Fibroblast of skin of right biceps (primary cell): ENCODE measurements around the gene FOXL1.

Source experiments
- DNase-seq: peaks from one replicate; pipeline ENCODE4 v3.0.0-alpha.2; 2013

Gene FOXL1

DNA sequence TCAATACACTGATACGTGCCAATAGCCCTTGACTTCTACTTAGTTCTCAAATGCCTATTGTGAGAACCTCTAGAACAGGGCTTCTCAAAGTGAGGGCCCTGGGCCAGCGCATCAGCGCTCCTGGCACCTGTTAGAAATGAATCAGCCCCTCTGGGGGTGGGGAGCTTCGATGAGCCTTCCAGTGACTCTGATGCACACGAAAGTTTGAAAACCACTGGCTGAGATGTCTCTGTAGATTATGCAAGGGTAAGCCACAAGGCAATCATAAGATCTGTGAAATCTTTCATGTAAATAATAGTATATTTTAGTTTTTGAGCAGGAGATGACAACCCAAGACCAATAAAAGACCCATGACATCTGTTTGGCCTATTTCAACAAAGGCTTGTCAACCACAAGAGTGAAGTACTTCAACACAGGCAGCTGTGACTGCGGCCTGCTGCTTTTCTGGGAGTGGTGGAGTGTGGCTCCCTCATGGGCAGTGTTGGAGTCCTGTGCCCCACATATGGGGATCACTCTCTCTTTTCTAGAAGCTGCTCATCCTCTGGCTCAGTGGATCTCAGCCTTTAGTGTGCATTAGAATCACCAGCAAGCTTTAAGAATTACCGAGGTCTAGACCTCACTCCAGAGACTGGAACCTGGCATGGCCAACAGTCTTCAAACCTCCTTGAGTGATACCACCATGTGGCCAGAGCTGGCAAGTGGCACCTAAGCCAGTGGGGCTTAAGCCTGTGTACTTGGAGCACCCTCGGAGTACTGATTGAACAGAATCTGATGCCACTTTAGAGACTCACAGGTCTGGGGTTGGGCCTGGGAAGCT lies 29.1 kb upstream of the FOXL1 start:
- no peak for DNase-seq

DNA sequence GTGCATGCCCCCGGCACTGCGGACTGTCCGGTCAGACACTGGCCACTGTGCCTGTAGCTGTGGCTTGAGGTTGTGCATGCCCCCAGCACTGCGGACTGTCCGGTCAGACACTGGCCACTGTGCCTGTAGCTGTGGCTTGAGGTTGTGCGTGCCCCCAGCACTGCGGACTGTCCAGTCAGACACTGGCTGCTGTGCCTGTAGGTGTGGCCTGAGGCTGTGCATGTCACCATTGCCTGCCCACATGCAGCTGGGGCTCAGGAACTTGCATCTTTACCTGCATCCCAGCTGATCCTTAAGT lies 28.5 kb upstream of the FOXL1 start:
- DNase-seq: no peak

DNA sequence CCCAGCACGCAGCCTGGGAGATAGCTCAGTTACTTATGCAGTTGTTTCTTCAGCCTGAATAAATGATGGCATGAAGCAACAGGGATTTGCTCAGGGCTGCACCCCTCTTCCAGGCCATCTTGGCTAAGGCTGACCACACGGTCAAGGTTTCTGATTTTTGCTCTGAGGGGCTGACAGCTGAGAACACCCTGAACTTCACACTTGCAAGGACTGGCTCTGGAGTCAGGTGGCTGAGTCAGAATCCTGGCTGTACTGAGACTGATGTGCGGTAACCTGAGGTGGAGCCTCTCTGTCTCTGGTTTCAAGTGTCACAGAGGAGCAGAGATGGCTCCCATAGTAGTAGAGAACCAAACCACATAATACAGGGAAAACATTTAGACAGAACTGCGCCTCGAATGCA lies 28.1 kb upstream of the FOXL1 start:
- DNase-seq: no peak

DNA sequence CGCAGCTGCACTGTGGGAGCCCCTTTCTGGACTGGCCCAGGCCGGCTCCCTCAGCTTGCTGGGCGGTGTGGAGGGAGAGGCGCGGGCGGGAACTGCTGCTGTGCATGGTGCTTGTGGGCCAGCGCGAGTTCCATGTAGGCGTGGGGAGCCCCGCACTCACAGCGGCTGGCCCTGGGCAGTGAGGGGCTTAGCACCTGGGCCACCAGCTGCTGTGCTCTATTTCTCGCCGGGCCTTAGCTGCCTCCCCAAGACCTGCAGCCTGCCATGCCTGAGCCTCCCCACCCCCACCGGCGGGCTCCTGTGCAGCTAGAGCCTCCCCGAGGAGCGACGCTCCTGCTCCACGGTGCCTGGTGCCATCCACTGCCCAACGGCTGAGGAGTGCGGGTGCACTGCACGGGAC lies 25.0 kb upstream of the FOXL1 start:
- DNase-seq: no peak

DNA sequence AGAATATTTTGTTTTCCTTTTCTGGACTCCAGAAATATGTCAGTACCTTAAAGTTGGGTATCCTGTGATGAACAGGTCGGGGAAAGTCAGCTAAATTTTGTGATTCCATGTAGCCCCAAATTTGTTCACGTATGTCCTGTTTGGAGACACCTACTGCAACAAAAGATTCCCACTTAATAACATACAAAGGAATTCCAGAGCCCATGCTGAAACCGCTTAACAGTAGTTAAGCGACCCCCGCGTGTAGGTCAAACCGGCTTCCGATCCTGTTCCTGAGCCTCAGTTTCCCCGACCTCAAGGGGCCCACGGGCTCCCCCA lies 23.8 kb upstream of the FOXL1 start:
- no peak for DNase-seq

DNA sequence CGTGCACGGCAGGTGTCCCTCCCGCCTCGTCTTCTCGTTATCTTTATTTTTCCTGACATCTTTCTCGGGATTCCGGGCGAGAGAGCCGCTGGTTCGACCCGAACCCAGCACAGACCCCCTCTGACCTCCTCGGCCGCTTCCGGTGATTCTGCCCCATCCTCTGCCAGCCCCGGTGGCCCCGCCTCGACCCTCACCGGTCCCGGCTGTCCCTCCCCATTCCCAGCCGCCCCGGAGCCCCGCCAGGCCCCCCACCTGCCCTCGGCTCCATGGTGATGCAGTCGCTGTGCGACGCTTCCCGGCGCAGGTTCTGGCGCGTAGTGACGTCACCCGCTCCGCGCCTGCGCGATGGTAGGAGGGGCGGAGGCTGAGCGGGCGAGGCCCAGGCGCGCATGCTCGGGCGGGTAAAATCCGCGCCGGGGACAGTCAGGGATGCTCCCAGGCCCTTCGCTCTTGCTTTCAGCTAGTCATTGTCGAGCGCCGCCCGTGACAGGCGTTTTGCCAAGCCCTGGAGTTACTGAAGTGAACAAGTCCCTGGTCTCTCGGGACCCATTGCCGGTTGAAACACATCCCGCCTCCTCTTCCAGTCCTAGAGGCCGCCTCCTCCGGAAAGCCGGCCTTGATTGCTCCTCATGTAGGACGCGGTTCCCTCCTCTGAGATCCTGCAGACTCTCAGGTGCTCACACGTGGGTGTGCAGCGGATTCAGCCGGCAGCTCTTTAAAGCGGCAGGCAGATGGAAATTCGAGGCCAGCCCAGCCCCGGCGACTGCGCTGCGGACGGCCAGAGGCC lies 23.2 kb upstream of the FOXL1 start, which contains the start of gene MTHFSD:
MTHFSD (minus strand) TSS at position 319 of the 787 bp plus-strand sequence; CDS start at position 268, 51 bp downstream.
- peak; percentile 92 for DNase-seq

DNA sequence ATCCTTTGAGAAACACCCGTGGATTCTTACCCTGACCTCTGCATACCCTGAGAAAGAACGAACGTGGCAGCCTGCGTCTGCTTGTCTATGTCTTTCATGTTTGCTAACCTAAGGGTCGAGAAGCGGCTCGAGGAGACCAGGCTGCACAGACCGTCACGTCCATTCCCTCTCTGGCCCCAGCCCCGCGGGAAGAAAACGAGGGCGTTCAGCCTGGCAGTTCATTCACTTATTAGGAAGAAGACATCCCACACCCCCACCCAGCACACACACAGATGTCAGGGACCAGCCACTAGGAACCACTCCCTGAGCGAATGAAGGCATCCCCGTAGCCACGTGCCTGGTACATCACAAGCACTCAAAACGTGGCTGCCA lies 22.7 kb upstream of the FOXL1 start:
- no peak for DNase-seq

DNA sequence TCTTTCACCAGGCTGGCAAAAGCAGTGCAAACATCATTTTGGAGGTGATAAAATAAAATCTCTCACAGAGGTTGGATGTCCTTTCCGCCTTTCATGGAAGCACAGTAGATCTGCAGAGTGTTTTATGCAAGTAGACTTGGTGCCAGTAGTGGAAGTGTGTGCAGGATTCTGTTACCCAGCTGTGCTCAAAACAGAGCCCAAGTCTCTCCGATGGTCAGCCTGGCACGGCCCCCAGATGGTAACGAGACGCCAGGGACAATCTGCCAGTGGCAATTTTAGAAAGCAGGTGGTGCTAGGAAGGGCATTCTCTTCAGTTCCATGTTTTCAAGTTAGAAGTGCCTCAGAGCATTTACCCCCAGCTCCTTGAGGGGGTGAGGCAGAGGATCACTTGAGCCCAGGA lies 21.8 kb upstream of the FOXL1 start:
- DNase-seq: no peak

DNA sequence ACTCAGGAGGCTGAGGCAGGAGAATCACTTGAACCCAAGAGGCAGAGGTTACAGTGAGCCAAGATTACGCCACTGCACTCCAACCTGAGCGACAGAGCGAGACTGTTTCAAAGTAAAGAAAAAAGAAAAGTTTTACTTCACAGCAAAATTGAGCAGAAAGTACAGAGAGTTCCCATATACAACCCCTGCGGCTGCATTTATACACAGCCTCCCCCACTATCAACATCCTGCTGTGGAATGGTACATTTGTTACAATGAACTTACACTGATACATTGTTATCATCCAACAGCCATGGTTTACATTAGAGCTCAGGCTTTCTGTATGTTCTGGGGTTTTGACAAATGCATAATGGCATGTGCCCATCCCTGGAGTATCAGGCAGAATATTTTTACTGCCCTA lies 20.8 kb upstream of the FOXL1 start:
- no peak for DNase-seq

DNA sequence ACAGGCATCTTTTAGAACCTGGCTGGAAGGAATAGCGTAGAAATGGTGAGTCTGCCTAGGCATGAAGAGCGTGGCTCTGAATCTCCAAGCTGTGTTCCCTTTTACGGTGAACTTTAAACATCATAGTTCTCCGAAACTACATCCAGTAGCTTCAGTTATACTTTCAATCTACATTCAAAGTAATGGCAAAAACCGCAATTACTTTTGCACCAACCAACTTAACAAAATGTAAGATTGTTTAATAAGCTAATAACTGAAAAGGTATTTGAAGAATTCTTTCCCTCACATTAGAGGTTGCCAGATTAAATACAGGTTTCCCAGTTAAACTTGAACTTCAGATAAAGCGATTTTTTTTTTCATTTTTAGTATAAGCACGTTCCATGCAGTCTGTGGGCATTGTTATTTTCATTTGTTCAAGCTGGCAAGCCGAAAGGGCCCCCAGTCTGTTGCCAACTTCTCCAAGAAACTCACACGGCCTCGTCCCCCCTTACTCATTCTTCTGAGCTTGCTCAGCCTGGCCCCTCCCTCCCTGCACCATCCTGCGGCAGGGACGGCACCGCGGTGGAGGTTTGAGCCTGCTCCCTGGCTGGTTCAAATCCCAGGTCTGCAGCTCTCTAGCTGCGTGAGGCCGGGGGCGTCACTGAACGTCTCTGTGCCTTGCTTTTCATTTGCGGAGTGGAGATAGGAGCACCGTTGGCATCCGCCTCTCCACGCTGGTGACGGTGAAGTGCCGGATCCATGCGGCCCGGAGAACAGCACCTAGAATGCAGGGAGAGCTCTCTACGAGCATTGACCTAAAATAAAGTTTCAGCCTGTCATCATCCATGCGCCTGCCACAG lies 19.8 kb upstream of the FOXL1 start:
- DNase-seq: no peak

DNA sequence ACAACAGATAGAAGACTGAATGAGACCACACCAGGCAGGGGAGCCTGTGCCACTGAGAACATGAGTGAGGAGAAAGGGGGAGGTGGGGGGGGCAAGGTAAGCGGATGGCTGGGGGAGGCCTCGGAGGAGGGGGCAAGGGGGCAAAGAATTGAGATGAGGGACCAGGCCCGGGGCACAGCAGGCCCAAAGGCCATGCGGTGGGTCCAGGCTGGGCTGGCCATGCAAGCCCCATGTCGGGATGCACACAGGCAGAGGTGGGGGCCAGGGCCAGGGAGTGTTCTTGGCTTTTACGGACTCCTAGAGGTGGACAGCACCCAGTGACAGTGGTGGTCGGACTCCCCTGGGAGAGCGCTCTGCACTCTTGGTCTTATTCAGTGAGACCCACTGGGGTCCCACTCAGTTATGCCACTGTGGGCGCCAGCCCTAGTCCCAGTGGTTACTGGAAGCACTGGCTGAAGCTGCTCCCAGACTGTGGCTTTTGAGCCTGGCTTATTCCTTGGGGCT lies 18.5 kb upstream of the FOXL1 start:
- DNase-seq: no peak

DNA sequence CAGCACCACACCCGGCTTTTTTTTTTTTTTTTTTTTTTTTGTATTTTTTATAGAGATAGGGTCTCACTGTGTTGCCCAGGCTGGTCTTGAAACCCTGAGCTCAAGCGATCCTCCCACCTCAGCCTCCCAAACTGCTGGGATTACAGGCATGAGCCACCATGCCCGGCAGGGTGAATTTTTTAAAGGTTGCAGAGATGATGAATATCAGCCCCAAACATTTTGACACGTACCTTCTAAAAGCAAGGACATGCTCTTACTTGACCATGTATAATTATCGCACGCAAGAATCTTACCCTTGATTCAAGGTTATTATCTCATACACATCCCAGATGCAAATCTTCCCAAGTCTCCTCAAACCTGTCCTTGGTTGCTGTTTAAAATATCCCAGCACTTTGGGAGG lies 16.0 kb upstream of the FOXL1 start:
- DNase-seq: no peak

DNA sequence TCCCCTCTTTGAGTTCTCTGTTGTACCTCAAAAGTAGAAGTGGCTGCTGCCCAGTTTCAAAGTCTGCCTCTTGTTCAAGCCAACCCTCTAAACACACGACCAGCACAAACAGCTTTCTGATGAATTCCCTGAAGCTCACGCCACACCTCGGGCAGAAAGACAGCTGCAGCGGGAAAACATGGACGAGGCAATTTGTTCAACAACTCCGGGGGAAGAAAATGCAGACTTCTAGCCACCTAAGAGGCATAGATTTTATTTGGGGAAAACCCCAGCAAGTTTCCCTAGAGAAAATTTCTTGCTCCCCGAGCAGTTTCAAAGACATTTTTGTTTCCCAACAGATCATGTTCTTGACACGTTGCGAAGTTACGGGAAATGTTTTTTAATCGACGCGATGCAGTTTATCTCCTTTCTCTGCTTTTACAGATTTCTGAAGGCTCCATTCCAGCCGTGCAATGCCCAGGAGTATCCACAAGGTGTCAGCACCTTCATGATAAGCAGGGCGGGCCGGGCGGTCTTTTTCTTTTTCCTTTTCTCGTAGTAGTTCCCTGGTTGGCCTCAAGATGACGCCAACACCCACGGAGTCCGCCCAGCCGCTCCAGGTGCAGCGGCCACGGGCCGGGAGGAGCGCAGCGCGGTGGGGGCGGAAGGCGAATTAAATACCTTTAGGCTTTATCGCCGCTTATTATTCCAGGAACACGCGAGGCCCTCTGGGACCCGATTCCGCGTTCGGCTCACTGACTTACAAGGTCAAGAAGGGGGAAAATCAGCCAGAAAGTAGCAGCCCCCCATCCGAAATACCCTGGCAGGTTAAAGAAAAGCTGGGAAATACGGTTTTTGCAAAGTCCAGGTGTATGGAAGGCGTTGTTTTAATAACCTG lies 14.6 kb upstream of the FOXL1 start:
- peak; percentile 87 for DNase-seq

DNA sequence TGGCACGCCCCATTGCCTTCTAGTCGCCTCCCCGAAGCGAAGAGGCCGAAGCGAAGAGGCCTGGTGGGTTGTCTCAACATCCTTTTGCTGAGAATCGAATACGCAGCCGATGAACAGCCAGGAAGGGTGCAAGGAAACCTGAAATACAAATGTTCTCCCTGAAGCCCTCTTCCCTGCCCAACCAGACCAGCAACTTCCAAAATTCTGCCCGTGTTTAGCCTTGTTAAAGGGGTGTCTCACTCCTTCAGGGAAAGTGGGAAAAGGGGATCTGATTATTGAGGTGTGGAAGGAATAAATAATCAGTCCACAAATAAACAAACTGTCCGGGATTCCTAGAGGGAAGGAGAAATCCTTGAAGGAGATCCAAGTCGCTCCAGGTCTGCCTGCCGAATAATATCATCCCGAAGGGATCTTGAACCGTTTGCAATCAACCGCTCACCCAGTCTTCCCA lies 13.1 kb upstream of the FOXL1 start:
- DNase-seq: no peak

DNA sequence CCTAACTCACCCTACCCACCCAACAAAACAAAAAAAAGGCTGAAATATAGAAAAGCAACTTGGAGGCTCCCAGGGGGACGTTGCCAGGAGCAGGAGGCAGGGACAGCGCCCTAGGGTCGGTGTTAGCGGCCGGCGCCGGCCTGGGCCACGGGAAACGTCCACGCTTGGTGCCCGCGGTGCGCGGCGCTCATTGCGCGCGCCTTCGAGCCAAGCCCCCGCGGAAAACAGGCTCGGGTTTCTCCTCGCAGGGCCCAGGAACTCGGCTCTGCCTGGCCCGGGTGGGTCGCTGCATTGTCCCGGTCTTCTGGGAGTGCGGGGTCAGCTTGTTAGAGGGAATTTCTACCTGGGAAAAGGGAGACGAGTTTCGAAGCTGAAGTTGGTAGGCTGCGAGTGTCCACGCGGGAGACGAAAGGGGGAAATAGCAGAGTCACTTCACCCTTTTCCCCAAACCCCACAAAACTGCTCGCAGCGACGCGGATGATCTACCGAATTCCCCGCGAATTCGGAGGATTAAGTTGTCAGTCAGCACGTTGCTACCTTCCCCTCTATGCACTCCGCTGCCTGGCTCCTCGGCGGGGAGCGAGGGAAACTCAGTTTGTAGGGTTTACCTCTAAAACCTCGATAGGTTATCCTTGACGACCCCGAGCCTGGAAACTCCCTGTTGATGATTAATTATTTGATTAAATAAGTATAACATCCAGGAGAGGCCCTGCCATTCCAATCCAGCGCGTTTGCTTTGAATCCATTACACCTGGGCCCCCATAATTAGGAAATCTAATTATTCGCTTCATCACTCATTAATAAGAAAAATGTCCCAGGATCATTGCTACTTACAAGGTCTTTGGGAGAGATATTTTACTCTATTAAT lies 12.5 kb upstream of the FOXL1 start:
- no peak for DNase-seq

DNA sequence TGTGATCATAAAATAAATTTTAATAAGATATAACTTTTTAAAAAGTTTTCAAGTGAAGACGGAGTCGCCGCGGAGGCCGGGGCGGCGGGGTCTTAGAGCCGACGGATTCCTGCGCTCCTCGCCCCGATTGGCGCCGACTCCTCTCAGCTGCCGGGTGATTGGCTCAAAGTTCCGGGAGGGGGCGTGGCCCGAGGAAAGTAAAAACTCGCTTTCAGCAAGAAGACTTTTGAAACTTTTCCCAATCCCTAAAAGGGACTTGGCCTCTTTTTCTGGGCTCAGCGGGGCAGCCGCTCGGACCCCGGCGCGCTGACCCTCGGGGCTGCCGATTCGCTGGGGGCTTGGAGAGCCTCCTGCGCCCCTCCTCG lies 11.8 kb upstream of the FOXL1 start, which contains the start of gene FOXC2:
FOXC2 (plus strand) TSS at position 229 of the 365 bp plus-strand sequence. CDS start 507 bp downstream, outside the sequence.
- peak; percentile 97 for DNase-seq

DNA sequence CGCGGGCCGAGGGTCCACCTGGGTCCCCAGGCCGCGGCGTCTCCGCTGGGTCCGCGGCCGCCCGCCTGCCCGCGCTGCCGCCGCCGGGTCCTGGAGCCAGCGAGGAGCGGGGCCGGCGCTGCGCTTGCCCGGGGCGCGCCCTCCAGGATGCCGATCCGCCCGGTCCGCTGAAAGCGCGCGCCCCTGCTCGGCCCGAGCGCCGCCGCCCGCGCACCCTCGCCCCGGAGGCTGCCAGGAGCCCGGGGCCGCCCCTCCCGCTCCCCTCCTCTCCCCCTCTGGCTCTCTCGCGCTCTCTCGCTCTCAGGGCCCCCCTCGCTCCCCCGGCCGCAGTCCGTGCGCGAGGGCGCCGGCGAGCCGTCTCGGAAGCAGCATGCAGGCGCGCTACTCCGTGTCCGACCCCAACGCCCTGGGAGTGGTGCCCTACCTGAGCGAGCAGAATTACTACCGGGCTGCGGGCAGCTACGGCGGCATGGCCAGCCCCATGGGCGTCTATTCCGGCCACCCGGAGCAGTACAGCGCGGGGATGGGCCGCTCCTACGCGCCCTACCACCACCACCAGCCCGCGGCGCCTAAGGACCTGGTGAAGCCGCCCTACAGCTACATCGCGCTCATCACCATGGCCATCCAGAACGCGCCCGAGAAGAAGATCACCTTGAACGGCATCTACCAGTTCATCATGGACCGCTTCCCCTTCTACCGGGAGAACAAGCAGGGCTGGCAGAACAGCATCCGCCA lies 11.2 kb upstream of the FOXL1 start:
- DNase-seq: peak; percentile 76

DNA sequence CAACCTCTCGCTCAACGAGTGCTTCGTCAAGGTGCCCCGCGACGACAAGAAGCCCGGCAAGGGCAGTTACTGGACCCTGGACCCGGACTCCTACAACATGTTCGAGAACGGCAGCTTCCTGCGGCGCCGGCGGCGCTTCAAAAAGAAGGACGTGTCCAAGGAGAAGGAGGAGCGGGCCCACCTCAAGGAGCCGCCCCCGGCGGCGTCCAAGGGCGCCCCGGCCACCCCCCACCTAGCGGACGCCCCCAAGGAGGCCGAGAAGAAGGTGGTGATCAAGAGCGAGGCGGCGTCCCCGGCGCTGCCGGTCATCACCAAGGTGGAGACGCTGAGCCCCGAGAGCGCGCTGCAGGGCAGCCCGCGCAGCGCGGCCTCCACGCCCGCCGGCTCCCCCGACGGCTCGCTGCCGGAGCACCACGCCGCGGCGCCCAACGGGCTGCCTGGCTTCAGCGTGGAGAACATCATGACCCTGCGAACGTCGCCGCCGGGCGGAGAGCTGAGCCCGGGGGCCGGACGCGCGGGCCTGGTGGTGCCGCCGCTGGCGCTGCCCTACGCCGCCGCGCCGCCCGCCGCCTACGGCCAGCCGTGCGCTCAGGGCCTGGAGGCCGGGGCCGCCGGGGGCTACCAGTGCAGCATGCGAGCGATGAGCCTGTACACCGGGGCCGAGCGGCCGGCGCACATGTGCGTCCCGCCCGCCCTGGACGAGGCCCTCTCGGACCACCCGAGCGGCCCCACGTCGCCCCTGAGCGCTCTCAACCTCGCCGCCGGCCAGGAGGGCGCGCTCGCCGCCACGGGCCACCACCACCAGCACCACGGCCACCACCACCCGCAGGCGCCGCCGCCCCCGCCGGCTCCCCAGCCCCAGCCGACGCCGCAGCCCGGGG lies 10.4 kb upstream of the FOXL1 start:
- DNase-seq: peak; percentile 57
